CD4-positive, CD25-positive, alpha-beta regulatory T cell (primary cell): Measurements from ENCODE around the gene SLCO2B1. TPM values are rescaled to one million over a fixed set of nuclear protein-coding genes. Genes with fewer than 3 reads are reported as not detected.
A peak's percentile ranks its signal among the peaks of the same experiment; 100 is the strongest.

ENCODE experiments used
- ATAC-seq, 2 donors: fragments of 150-1000 bp; cut with Tn5 transposase; one replicate each; pipeline ENCODE4 v1.10.0; 2021; ENCODE audit warnings: low read depth in 2 of 2, moderate number of reproducible peaks in 2 of 2, moderate library complexity in 1 of 2
- DNase-seq, 3 donors: peaks; one replicate each; pipeline versions ENCODE4 v3.0.0 to v3.0.0-alpha.2; 2012 to 2022; ENCODE audit warnings: mixed read lengths in 1 of 3
- H3K27ac ChIP-seq: one replicate; pipeline ENCODE4 v1.7.0; 2013; ENCODE audit warnings: mild to moderate bottlenecking, low read length; ENCODE audit not compliant: insufficient read depth, poor library complexity, severe bottlenecking
- H3K27me3 ChIP-seq: one replicate; pipeline ENCODE4 v1.7.0; 2013; ENCODE audit warnings: low read length; ENCODE audit not compliant: control insufficient read depth, insufficient read depth
- H3K36me3 ChIP-seq: one replicate; pipeline ENCODE4 v1.7.0; 2013; ENCODE audit warnings: mild to moderate bottlenecking, low read length, moderate library complexity; ENCODE audit not compliant: control insufficient read depth, insufficient read depth
- H3K4me1 ChIP-seq: 2 replicates; pipeline ENCODE4 v1.7.0; 2013; ENCODE audit warnings: mild to moderate bottlenecking, low read length; ENCODE audit not compliant: insufficient read depth, control insufficient read depth, poor library complexity, severe bottlenecking
- H3K4me3 ChIP-seq: one replicate; pipeline ENCODE4 v1.7.0; 2013; ENCODE audit warnings: low read depth, mild to moderate bottlenecking, low read length, moderate library complexity
- H3K9me3 ChIP-seq, 2 experiments: 1 replicate in 1 of 2; 2 replicates in 1 of 2; pipeline ENCODE4 v1.7.0; 2013; ENCODE audit warnings: low read length in 2 of 2, mild to moderate bottlenecking in 1 of 2, moderate library complexity in 1 of 2; ENCODE audit not compliant: control insufficient read depth in 2 of 2
- H3K27ac Mint-ChIP-seq, 3 donors: one replicate each; pipeline ENCODE4 v1.8.0; 2020 to 2022; ENCODE audit warnings: mild to moderate bottlenecking in 3 of 3, mixed read lengths in 3 of 3, moderate library complexity in 2 of 3
- H3K27me3 Mint-ChIP-seq: one replicate; pipeline ENCODE4 v1.8.0; 2022; ENCODE audit warnings: mild to moderate bottlenecking, mixed read lengths
- H3K36me3 Mint-ChIP-seq: one replicate; pipeline ENCODE4 v1.8.0; 2020; ENCODE audit warnings: mixed read lengths
- H3K4me1 Mint-ChIP-seq, 4 donors: one replicate each; pipeline ENCODE4 v1.8.0; 2020 to 2022; ENCODE audit warnings: mixed read lengths in 4 of 4, mild to moderate bottlenecking in 1 of 4
- H3K4me3 Mint-ChIP-seq, 4 donors: one replicate each; pipeline ENCODE4 v1.8.0; 2020 to 2022; ENCODE audit warnings: mild to moderate bottlenecking in 4 of 4, mixed read lengths in 4 of 4, moderate library complexity in 3 of 4
- H3K9me3 Mint-ChIP-seq, 7 donors: one replicate each; pipeline ENCODE4 v1.8.0; 2020 to 2022; ENCODE audit warnings: mixed read lengths in 7 of 7, mild to moderate bottlenecking in 3 of 7, moderate library complexity in 2 of 7
- polyA plus RNA-seq, 4 donors: library from polyadenylated mRNA; unstranded; fragments of 300-500 nt; fragmentation: Illumina TruSeq; gene quantifications; one replicate each; pipeline ENCODE4 v1.2.3, GENCODE V29; 2021
- total RNA-seq: library from RNA; stranded (reverse); gene quantifications from one replicate; pipeline ENCODE4 v1.2.3, GENCODE V29; 2022

The SLCO2B1 gene
- total and polyA plus RNA-seq, 5 donors from 2014 or later, result not detected

- Mint-ChIP-seq H3K27me3 (peaks cover 10% of the 10 kb centered on the region), H3K9me3 (no peaks in the 10 kb centered on the region), H3K4me1 (peaks cover 0 to 2% (median 0%) of the 10 kb centered on the region in 4 donors), H3K27ac (no peak overlapping the region), H3K36me3 (no peaks in the 10 kb centered on the region), H3K4me3 (peak overlapping the region in 1 of 4 donors; percentile 29)
- no peak overlapping the region for H3K4me3 ChIP-seq
- no peaks in the 10 kb centered on the region for H3K4me1 ChIP-seq
- H3K36me3 ChIP-seq, result no peaks in the 10 kb centered on the region
- no peak for ATAC-seq
- H3K27me3 ChIP-seq, result no peaks in the 10 kb centered on the region
- H3K27ac ChIP-seq, result no peak overlapping the region
- H3K9me3 ChIP-seq, result no peaks in the 10 kb centered on the region
- no peak for DNase-seq
Measured at GRCh38 chr11:75184757-75185425, 34.0 kb downstream of the SLCO2B1 start.

DNA sequence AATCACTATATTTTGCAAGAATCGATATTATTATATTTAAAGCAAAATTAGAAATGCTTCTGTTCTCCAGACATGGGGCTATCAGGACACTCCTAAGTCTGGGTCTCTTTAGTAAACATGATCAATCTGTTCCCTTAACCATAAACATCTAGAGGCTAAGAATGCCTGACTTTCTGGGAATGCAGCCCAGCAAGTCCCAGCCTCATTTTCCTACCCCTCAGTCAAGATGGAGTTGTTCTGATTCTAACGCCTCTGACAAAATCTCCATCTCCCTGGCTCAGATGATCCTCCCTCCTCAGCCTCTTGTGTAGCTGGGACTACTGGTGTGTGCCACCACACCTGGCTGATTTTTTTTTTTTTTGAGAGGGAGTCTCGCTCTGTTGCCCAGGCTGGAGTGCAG, 35.0 kb downstream of the SLCO2B1 start:
- H3K27ac Mint-ChIP-seq, result no peak overlapping the region
- no peak for DNase-seq
- Histone ChIP-seq H3K27ac (no peak overlapping the region), H3K36me3 (no peaks in the 10 kb centered on the region), H3K4me1 (no peaks in the 10 kb centered on the region), H3K27me3 (no peaks in the 10 kb centered on the region), H3K9me3 (no peaks in the 10 kb centered on the region), H3K4me3 (no peak overlapping the region)
- H3K9me3 Mint-ChIP-seq, result no peaks in the 10 kb centered on the region
- H3K36me3 Mint-ChIP-seq, result no peaks in the 10 kb centered on the region
- H3K4me1 Mint-ChIP-seq, result peaks cover 0 to 2% (median 0%) of the 10 kb centered on the region in 4 donors
- H3K27me3 Mint-ChIP-seq, result peaks cover 13% of the 10 kb centered on the region
- H3K4me3 Mint-ChIP-seq, result no peak overlapping the region
- no peak for ATAC-seq

- no peak overlapping the region for H3K27ac Mint-ChIP-seq
- Histone ChIP-seq H3K36me3 (no peaks in the 10 kb centered on the region), H3K4me3 (no peak overlapping the region), H3K4me1 (no peaks in the 10 kb centered on the region), H3K9me3 (no peaks in the 10 kb centered on the region), H3K27ac (no peak overlapping the region), H3K27me3 (no peaks in the 10 kb centered on the region)
- DNase-seq (no peak), ATAC-seq (no peak)
- peaks cover 6% of the 10 kb centered on the region for H3K27me3 Mint-ChIP-seq
- H3K9me3 Mint-ChIP-seq, result no peaks in the 10 kb centered on the region
- H3K4me1 Mint-ChIP-seq, result peaks cover 0 to 2% (median 0%) of the 10 kb centered on the region in 4 donors
- H3K36me3 Mint-ChIP-seq, result no peaks in the 10 kb centered on the region
- H3K4me3 Mint-ChIP-seq, result no peak overlapping the region
Measured at GRCh38 chr11:75186999-75187398, 36.1 kb downstream of the SLCO2B1 start.

DNA sequence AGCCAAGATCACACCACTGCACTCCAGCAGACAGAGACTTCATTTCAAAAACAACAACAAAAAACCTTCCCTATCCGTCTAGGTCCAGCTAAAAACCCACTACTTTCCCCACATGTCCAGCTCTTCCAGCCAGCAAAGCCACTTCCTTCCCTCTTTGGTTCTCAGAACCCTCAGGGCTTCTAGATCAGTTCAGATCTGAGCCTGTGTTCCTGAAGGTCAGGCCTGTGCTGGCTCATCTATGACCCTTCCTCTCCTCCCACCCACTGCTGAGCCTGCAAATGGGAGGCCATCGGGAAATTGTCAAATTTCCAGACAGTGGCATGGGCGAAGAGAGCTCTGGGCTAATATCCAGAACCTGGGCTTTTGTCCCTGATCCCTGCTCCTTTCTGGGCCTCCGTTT, 37.8 kb downstream of the SLCO2B1 start:
- Histone ChIP-seq H3K9me3 (no peaks in the 10 kb centered on the region), H3K27ac (no peak overlapping the region), H3K36me3 (no peaks in the 10 kb centered on the region), H3K4me1 (no peaks in the 10 kb centered on the region), H3K4me3 (no peak overlapping the region), H3K27me3 (no peaks in the 10 kb centered on the region)
- Mint-ChIP-seq H3K9me3 (no peaks in the 10 kb centered on the region), H3K4me1 (peaks cover 0 to 2% (median 0%) of the 10 kb centered on the region in 4 donors), H3K27me3 (peaks cover 10% of the 10 kb centered on the region), H3K27ac (no peak overlapping the region), H3K4me3 (no peak overlapping the region), H3K36me3 (no peaks in the 10 kb centered on the region)
- DNase-seq (no peak), ATAC-seq (no peak)

GRCh38 chr11:75189108-75189507, 38.2 kb downstream of the SLCO2B1 start:
- Histone ChIP-seq H3K4me3 (no peak overlapping the region), H3K4me1 (no peaks in the 10 kb centered on the region), H3K36me3 (no peaks in the 10 kb centered on the region), H3K9me3 (no peaks in the 10 kb centered on the region), H3K27me3 (no peaks in the 10 kb centered on the region), H3K27ac (no peak overlapping the region)
- Mint-ChIP-seq H3K36me3 (no peaks in the 10 kb centered on the region), H3K4me3 (no peak overlapping the region), H3K27ac (no peak overlapping the region), H3K9me3 (no peaks in the 10 kb centered on the region), H3K27me3 (peaks cover 10% of the 10 kb centered on the region), H3K4me1 (peaks cover 0 to 2% (median 0%) of the 10 kb centered on the region in 4 donors)
- ATAC-seq (no peak), DNase-seq (no peak)

- peaks cover 15% of the 10 kb centered on the region for H3K27me3 Mint-ChIP-seq
- ATAC-seq, result no peak
- H3K4me1 Mint-ChIP-seq, result peaks cover 0 to 2% (median 0%) of the 10 kb centered on the region in 4 donors
- Histone ChIP-seq H3K9me3 (no peaks in the 10 kb centered on the region), H3K4me3 (no peak overlapping the region), H3K36me3 (no peaks in the 10 kb centered on the region), H3K4me1 (no peaks in the 10 kb centered on the region), H3K27ac (no peak overlapping the region), H3K27me3 (no peaks in the 10 kb centered on the region)
- no peaks in the 10 kb centered on the region for H3K36me3 Mint-ChIP-seq
- H3K4me3 Mint-ChIP-seq, result no peak overlapping the region
- DNase-seq, result no peak
- no peaks in the 10 kb centered on the region for H3K9me3 Mint-ChIP-seq
- no peak overlapping the region for H3K27ac Mint-ChIP-seq
Measured at GRCh38 chr11:75189911-75190310, 39.0 kb downstream of the SLCO2B1 start.

GRCh38 chr11:75190652-75191329, 39.9 kb downstream of the SLCO2B1 start:
- no peak overlapping the region for H3K27ac Mint-ChIP-seq
- H3K36me3 Mint-ChIP-seq, result no peaks in the 10 kb centered on the region
- peaks cover 15% of the 10 kb centered on the region for H3K27me3 Mint-ChIP-seq
- no peak overlapping the region for H3K4me3 Mint-ChIP-seq
- peaks cover 0 to 2% (median 0%) of the 10 kb centered on the region in 4 donors for H3K4me1 Mint-ChIP-seq
- Histone ChIP-seq H3K4me3 (no peak overlapping the region), H3K9me3 (no peaks in the 10 kb centered on the region), H3K27me3 (no peaks in the 10 kb centered on the region), H3K36me3 (no peaks in the 10 kb centered on the region), H3K27ac (no peak overlapping the region), H3K4me1 (no peaks in the 10 kb centered on the region)
- ATAC-seq (no peak), DNase-seq (no peak)
- no peaks in the 10 kb centered on the region for H3K9me3 Mint-ChIP-seq

GRCh38 chr11:75191330-75191717, 40.4 kb downstream of the SLCO2B1 start:
- H3K4me1 ChIP-seq, result no peaks in the 10 kb centered on the region
- no peaks in the 10 kb centered on the region for H3K36me3 Mint-ChIP-seq
- peaks cover 0 to 2% (median 0%) of the 10 kb centered on the region in 4 donors for H3K4me1 Mint-ChIP-seq
- DNase-seq (no peak), ATAC-seq (no peak)
- H3K27me3 Mint-ChIP-seq, result peaks cover 15% of the 10 kb centered on the region
- H3K4me3 Mint-ChIP-seq, result no peak overlapping the region
- H3K27me3 ChIP-seq, result no peaks in the 10 kb centered on the region
- no peaks in the 10 kb centered on the region for H3K9me3 Mint-ChIP-seq
- no peak overlapping the region for H3K27ac ChIP-seq
- H3K4me3 ChIP-seq, result no peak overlapping the region
- H3K27ac Mint-ChIP-seq, result no peak overlapping the region
- no peaks in the 10 kb centered on the region for H3K36me3 ChIP-seq
- no peaks in the 10 kb centered on the region for H3K9me3 ChIP-seq
